Nephron progenitor cell (in vitro differentiated cells): ENCODE measurements around the gene SPNS1.

Source experiments
- DNase-seq: peaks from one replicate; pipeline ENCODE4 v3.0.0; 2021
- H3K27ac Mint-ChIP-seq: 2 replicates; pipeline ENCODE4 v1.8.0; 2021; ENCODE audit warnings: mild to moderate bottlenecking, moderate library complexity, mixed read lengths
- H3K27me3 Mint-ChIP-seq: 2 replicates; pipeline ENCODE4 v1.8.0; 2021; ENCODE audit warnings: mild to moderate bottlenecking, low read depth, mixed read lengths; ENCODE audit not compliant: poor library complexity
- H3K36me3 Mint-ChIP-seq: 2 replicates; pipeline ENCODE4 v1.8.0; 2021; ENCODE audit warnings: low read depth, mixed read lengths
- H3K4me1 Mint-ChIP-seq: 2 replicates; pipeline ENCODE4 v1.8.0; 2021; ENCODE audit warnings: mixed read lengths
- H3K4me3 Mint-ChIP-seq: 2 replicates; pipeline ENCODE4 v1.8.0; 2021; ENCODE audit warnings: mild to moderate bottlenecking, moderate library complexity, mixed read lengths
- H3K9me3 Mint-ChIP-seq: 2 replicates; pipeline ENCODE4 v1.8.0; 2021; ENCODE audit warnings: mild to moderate bottlenecking, moderate library complexity, mixed read lengths
- CTCF ChIP-seq: fragments of 200-600 bp; sonication (generic); IDR thresholded peaks from 2 replicates; pipeline ENCODE4 v1.5.0; 2021; ENCODE audit warnings: antibody characterized with exemption

Gene SPNS1

GRCh38 chr16:29029168-29029994 lies 54.8 kb downstream of the SPNS1 start:
- TF ChIP-seq CTCF = no peak
- Mint-ChIP-seq H3K4me3 (peak overlapping the region; percentile 38), H3K27me3 (peaks cover 4% of the 10 kb centered on the region), H3K4me1 (peaks cover 23% of the 10 kb centered on the region), H3K27ac (peak overlapping the region; percentile 59), H3K9me3 (no peaks in the 10 kb centered on the region), H3K36me3 (no peaks in the 10 kb centered on the region)
- peak; percentile 15 for DNase-seq

GRCh38 chr16:29030086-29030840 lies 55.7 kb downstream of the SPNS1 start:
- peaks cover 21% of the 10 kb centered on the region for H3K4me1 Mint-ChIP-seq
- H3K4me3 Mint-ChIP-seq = no peak overlapping the region
- no peak for TF ChIP-seq CTCF
- H3K27ac Mint-ChIP-seq = peak overlapping the region; percentile 77
- H3K36me3 Mint-ChIP-seq = no peaks in the 10 kb centered on the region
- no peak for DNase-seq
- H3K9me3 Mint-ChIP-seq = no peaks in the 10 kb centered on the region
- H3K27me3 Mint-ChIP-seq = peaks cover 4% of the 10 kb centered on the region
